ENCODE data around the gene ZNF416.
A peak's percentile ranks its signal among the peaks of the same experiment; 100 is the strongest.

ZNF416 gene

GRCh38 chr19:57578487-57579205 is at the start of gene ZNF416:
ZNF416 (minus strand) TSS chr19:57578911; CDS start chr19:57578704, 207 bp downstream.
- peak; percentile 99 for DNase-seq (ENCODE audit: low spot score)

- DNase-seq (ENCODE audit: low spot score): no peak
Observed at GRCh38 chr19:57623091-57623490, 44.4 kb upstream of the ZNF416 start.

GRCh38 chr19:57620673-57621348 is 42.1 kb upstream of the ZNF416 start:
- no peak for DNase-seq (ENCODE audit: low spot score)

GRCh38 chr19:57615346-57615745 is 36.6 kb upstream of the ZNF416 start:
- DNase-seq (ENCODE audit: low spot score): no peak

- DNase-seq (ENCODE audit: low spot score): peak; percentile 93
Observed at GRCh38 chr19:57613941-57614743, 35.4 kb upstream of the ZNF416 start, which contains the start of gene ZNF134. ZNF134 (plus strand) TSS chr19:57614242; CDS start chr19:57619469, 5,227 bp downstream.

- DNase-seq (ENCODE audit: low spot score): no peak
Observed at GRCh38 chr19:57611113-57611512, 32.4 kb upstream of the ZNF416 start.

GRCh38 chr19:57606931-57607330 is 28.2 kb upstream of the ZNF416 start:
- no peak for DNase-seq (ENCODE audit: low spot score)

- peak; percentile 90 for DNase-seq (ENCODE audit: low spot score)
Observed at GRCh38 chr19:57599761-57600383, 21.2 kb upstream of the ZNF416 start, which contains the start of gene ZNF530. ZNF530 (plus strand) TSS chr19:57599885; CDS start chr19:57604346, 4,461 bp downstream.

- DNase-seq (ENCODE audit: low spot score): no peak
Observed at GRCh38 chr19:57599377-57599760, 20.7 kb upstream of the ZNF416 start.

- DNase-seq (ENCODE audit: low spot score): no peak
Observed at GRCh38 chr19:57587529-57587928, 8.8 kb upstream of the ZNF416 start.

GRCh38 chr19:57583521-57584416 is 5.1 kb upstream of the ZNF416 start, which contains the start of gene ZIK1:
ZIK1 (plus strand) TSS chr19:57584145; CDS start chr19:57584357, 212 bp downstream.
- DNase-seq (ENCODE audit: low spot score): peak; percentile 93

GRCh38 chr19:57583104-57583520 is 4.4 kb upstream of the ZNF416 start:
- no peak for DNase-seq (ENCODE audit: low spot score)

- no peak for DNase-seq (ENCODE audit: low spot score)
Observed at GRCh38 chr19:57576661-57577060, 2.0 kb downstream of the ZNF416 start.

- DNase-seq (ENCODE audit: low spot score): no peak
Observed at GRCh38 chr19:57572415-57572947, 6.2 kb downstream of the ZNF416 start.

- DNase-seq (ENCODE audit: low spot score): no peak
Observed at GRCh38 chr19:57570707-57571106, 8.0 kb downstream of the ZNF416 start.

GRCh38 chr19:57566396-57567265 is 12.1 kb downstream of the ZNF416 start:
- no peak for DNase-seq (ENCODE audit: low spot score)

- DNase-seq (ENCODE audit: low spot score): no peak
Observed at GRCh38 chr19:57563547-57563946, 15.2 kb downstream of the ZNF416 start.

- no peak for DNase-seq (ENCODE audit: low spot score)
Observed at GRCh38 chr19:57560049-57560491, 18.6 kb downstream of the ZNF416 start.

- peak; percentile 89 for DNase-seq (ENCODE audit: low spot score)
Observed at GRCh38 chr19:57559404-57560025, 19.2 kb downstream of the ZNF416 start, which contains the start of gene ZNF550. ZNF550 (minus strand) TSS chr19:57559863; CDS start chr19:57559682, 181 bp downstream.

Data from CD4-positive, alpha-beta T cell treated with Interleukin-2 at 100 ng/mL for 4 hours (primary cell).